A549 (cell line): ENCODE data around the gene PPP1R1B. TPM values are rescaled to one million over a fixed set of nuclear protein-coding genes. Genes with fewer than 3 reads are reported as not detected.

Experiments used
- ATAC-seq, 2 experiments: fragments of 200-7000 bp in 1 of 2; fragments of >200 bp in 1 of 2; cut with Nextera tagmentation in 1 of 2; cut with Tn5 transposase in 1 of 2; 3 replicates each; pipeline versions ENCODE4 v1.8.0 to v1.9.1; 2018 to 2020; ENCODE audit warnings: mild to moderate bottlenecking in 1 of 2, moderate library complexity in 1 of 2
- CTCF ChIA-PET: fragments of 300-600 bp; sonication (Branson Sonifier 250); formaldehyde crosslinking; extraction: SDS; loops from one replicate; lab custom pipeline; 2021; ENCODE audit warnings: antibody characterized with exemption, inconsistent platforms; lab: Yijun Ruan, JAX
- POLR2A ChIA-PET: fragments of 350-600 bp; formaldehyde crosslinking; extraction: SDS; loops from one replicate; lab custom pipeline; 2021; ENCODE audit warnings: antibody characterized with exemption, inconsistent platforms; lab: Yijun Ruan, JAX
- DNase-seq, 2 experiments: peaks; one replicate each; pipeline versions ENCODE4 v3.0.0 to v3.0.0-alpha.2; 2011 to 2016; ENCODE audit warnings: low read depth in 1 of 2, low spot score in 1 of 2
- FAIRE-seq: peaks from 2 replicates; lab custom pipeline; 2011; peaks lifted over from hg19 to GRCh38; lab: Jason Lieb, UNC
- H3K27ac ChIP-seq, 2 experiments: fragments of >200 bp; sonication (Bioruptor Twin); formaldehyde crosslinking; 3 replicates each; pipeline ENCODE4 v1.5.1; 2016 to 2017
- H3K4me1 ChIP-seq: fragments of >200 bp; sonication (Bioruptor Twin); formaldehyde crosslinking; 3 replicates; pipeline ENCODE4 v1.6.1; 2016
- H3K4me2 ChIP-seq: fragments of >200 bp; sonication (Bioruptor Twin); formaldehyde crosslinking; 3 replicates; pipeline ENCODE4 v1.6.1; 2016
- H3K4me3 ChIP-seq: fragments of >200 bp; sonication (Bioruptor Twin); formaldehyde crosslinking; 3 replicates; pipeline ENCODE4 v1.5.1; 2016
- H3K9me3 ChIP-seq: fragments of >200 bp; sonication (Bioruptor Twin); formaldehyde crosslinking; 3 replicates; pipeline ENCODE4 v1.6.1; 2016
- CBX2 ChIP-seq: fragments of 200-600 bp; sonication (generic); IDR thresholded peaks from 2 replicates; pipeline ENCODE4 v1.6.1; 2016; ENCODE audit warnings: low read depth, mild to moderate bottlenecking, borderline replicate concordance
- CBX8 ChIP-seq: fragments of 200-600 bp; sonication (generic); IDR thresholded peaks from 2 replicates; pipeline ENCODE4 v1.6.1; 2016
- CEBPB ChIP-seq, 2 experiments: fragments of >200 bp in 1 of 2; sonication (Bioruptor Twin) in 1 of 2; formaldehyde crosslinking in 1 of 2; IDR thresholded peaks; 2 replicates each; pipeline ENCODE4 v1.6.1; 2012 to 2016
- CTCF ChIP-seq: fragments of >200 bp; sonication (Bioruptor Twin); formaldehyde crosslinking; IDR thresholded peaks from 3 replicates; pipeline ENCODE4 v1.5.1; 2016
- ELK1 ChIP-seq: fragments of 150-350 bp; IDR thresholded peaks from 2 replicates; pipeline ENCODE4 v1.6.1; 2014; ENCODE audit warnings: low read depth, mild to moderate bottlenecking, low read length
- EP300 ChIP-seq, 2 experiments: fragments of >200 bp; sonication (Bioruptor Twin); formaldehyde crosslinking; IDR thresholded peaks; 2 replicates in 1 of 2; 3 replicates in 1 of 2; pipeline ENCODE4 v1.6.1; 2016 to 2017
- ESRRA ChIP-seq: fragments of 150-350 bp; IDR thresholded peaks from 2 replicates; pipeline ENCODE4 v1.6.1; 2014; ENCODE audit warnings: mild to moderate bottlenecking, low read length, borderline replicate concordance
- FOXS1 ChIP-seq: fragments of 250-450 bp; sonication (Bioruptor Pico); IDR thresholded peaks from 2 replicates; pipeline ENCODE4 v1.5.0; 2020; ENCODE audit warnings: mild to moderate bottlenecking, moderate library complexity
- HES2 ChIP-seq: fragments of >200 bp; sonication (Bioruptor Twin); formaldehyde crosslinking; IDR thresholded peaks from 2 replicates; pipeline ENCODE4 v1.6.1; 2016
- HOXB13 ChIP-seq: fragments of 250-450 bp; sonication (Bioruptor Pico); IDR thresholded peaks from 2 replicates; pipeline ENCODE4 v1.5.0; 2020; ENCODE audit warnings: low read depth, mild to moderate bottlenecking, moderate library complexity
- JUNB ChIP-seq: fragments of >200 bp; sonication (Bioruptor Twin); formaldehyde crosslinking; IDR thresholded peaks from 2 replicates; pipeline ENCODE4 v1.6.1; 2016
- MAZ ChIP-seq: fragments of 150-350 bp; IDR thresholded peaks from 2 replicates; pipeline ENCODE4 v1.6.1; 2014; ENCODE audit warnings: antibody characterized with exemption, low read depth, low read length, borderline replicate concordance
- NR3C1 ChIP-seq: fragments of >200 bp; sonication (Bioruptor Twin); formaldehyde crosslinking; IDR thresholded peaks from 3 replicates; pipeline ENCODE4 v1.6.1; 2017
- POLR2A ChIP-seq: IDR thresholded peaks from 2 replicates; pipeline ENCODE4 v1.6.1; 2012; ENCODE audit warnings: mild to moderate bottlenecking, low read length
- RAD21 ChIP-seq, 2 experiments: fragments of >200 bp in 1 of 2; sonication (Bioruptor Twin) in 1 of 2; formaldehyde crosslinking in 1 of 2; IDR thresholded peaks in 1 of 2; conservative IDR thresholded peaks in 1 of 2; 2 replicates in 1 of 2; 3 replicates in 1 of 2; pipeline ENCODE4 v1.6.1; 2012 to 2018; ENCODE audit warnings: inconsistent platforms in 1 of 2
- RARB ChIP-seq: fragments of 250-450 bp; sonication (Bioruptor Pico); IDR thresholded peaks from 2 replicates; pipeline ENCODE4 v1.8.0; 2021; ENCODE audit warnings: mild to moderate bottlenecking, moderate library complexity
- RNF2 ChIP-seq: fragments of 200-600 bp; sonication (generic); IDR thresholded peaks from 2 replicates; pipeline ENCODE4 v1.6.1; 2016; ENCODE audit warnings: low read depth, mild to moderate bottlenecking, antibody characterized with exemption, moderate library complexity, borderline replicate concordance
- SMC3 ChIP-seq: fragments of >200 bp; sonication (Bioruptor Twin); formaldehyde crosslinking; IDR thresholded peaks from 3 replicates; pipeline ENCODE4 v1.6.1; 2018; ENCODE audit warnings: inconsistent platforms
- TFCP2L1 ChIP-seq: fragments of 250-450 bp; sonication (Bioruptor Pico); IDR thresholded peaks from 2 replicates; pipeline ENCODE4 v1.5.0; 2021; ENCODE audit warnings: mild to moderate bottlenecking
- TP53 ChIP-seq: fragments of 250-450 bp; sonication (Bioruptor Pico); IDR thresholded peaks from 2 replicates; pipeline ENCODE4 v1.5.0; 2021; ENCODE audit warnings: mild to moderate bottlenecking, moderate library complexity
- USF2 ChIP-seq: fragments of 450-650 bp; IDR thresholded peaks from 2 replicates; pipeline ENCODE4 v1.6.1; 2014; ENCODE audit warnings: antibody characterized with exemption
- ZC3H11A ChIP-seq: fragments of 450-650 bp; IDR thresholded peaks from 2 replicates; pipeline ENCODE4 v1.6.1; 2014; ENCODE audit warnings: antibody characterized with exemption, mild to moderate bottlenecking
- WGBS: methylation state at CpG from one replicate; pipeline ENCODE4 v1.1.6; 2017; ENCODE audit errors: missing lambda C conversion rate; 5-methylcytosine and 5-hydroxymethylcytosine counted together
- polyA plus RNA-seq, 4 experiments: library from polyadenylated mRNA; depleted of rRNA in 3 of 4; stranded (reverse); fragments of >200 nt; fragmentation: RNase III in 1 of 4; extraction: RNeasy Plus Mini Kit Qiagen cat#74134 plus additional on column Dnase treatment in 1 of 4; gene quantifications; 2 replicates in 3 of 4; 3 replicates in 1 of 4; pipeline ENCODE4 v1.2.3, GENCODE V29; 2011 to 2017
- TF ChIP-seq, protein P1 (sequence below): fragments of 250-450 bp; sonication (Bioruptor Pico); IDR thresholded peaks from 2 replicates; pipeline ENCODE4 v1.5.0; 2021; ENCODE audit warnings: mild to moderate bottlenecking, moderate library complexity, borderline replicate concordance
- TF ChIP-seq, protein P2 (sequence below): IDR thresholded peaks from 2 replicates; pipeline ENCODE4 v1.6.1; 2012

Gene PPP1R1B
- polyA plus RNA-seq, 2 of the 4 experiments (the other 2 are of a cell fraction), result 0.10 TPM; not detected in 1

DNA sequence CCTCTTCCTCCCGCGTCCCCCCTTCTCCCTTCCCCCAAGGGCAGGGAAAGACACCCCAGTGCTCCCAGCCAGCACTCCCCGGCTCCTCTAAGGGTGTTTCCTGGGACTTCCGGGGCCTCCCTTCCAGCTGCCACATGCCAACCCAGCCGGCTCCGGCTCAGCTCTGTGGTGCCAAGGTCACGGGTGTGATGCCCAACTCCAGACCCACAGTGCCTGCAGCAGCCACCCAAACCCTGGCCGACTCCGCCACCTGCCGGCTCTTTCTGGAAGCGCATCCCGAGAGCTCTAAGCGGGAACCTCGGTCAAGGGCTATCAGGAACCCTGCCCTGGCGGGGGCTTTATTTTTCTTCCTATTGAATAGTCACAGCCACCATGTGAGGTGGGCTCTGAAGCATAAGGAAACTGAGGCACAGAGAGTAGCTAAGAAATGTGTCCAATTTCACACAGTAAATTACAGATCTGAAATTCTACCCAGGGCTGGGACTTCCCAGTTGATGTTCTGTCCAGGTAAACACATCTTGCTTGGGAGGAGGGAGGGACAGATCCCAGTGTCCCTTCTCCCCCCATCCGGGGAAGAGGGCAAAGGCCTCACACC lies 3.3 kb upstream of the PPP1R1B start:
- ChIA-PET CTCF (interaction anchor here (0.6 to 58.8 kb wide), 48 partner anchors 6 to 416 kb away, joined by 3 to 1581 read pairs (median 5); partner anchors contain the start of genes CDK12, ERBB2, GRB7 and MIEN1), POLR2A (interaction anchor here (0.8 to 1.3 kb wide), 5 partner anchors 9 to 357 kb away, joined by 3 to 6 read pairs (median 6); partner anchors contain the start of genes MIEN1, PGAP3 and PSMD3)
- WGBS, result 11% methylated on average over 16 of the region's 16 CpGs
- peak overlapping the region; percentile 44 for H3K4me2 ChIP-seq
- H3K27ac ChIP-seq, result no peak overlapping the region
- peaks cover 20% of the 10 kb centered on the region for H3K4me1 ChIP-seq
- ATAC-seq, result peak; percentile 63 to 78
- peak; percentile 76 to 91 for DNase-seq
- peak; percentile 54 for FAIRE-seq
- TF ChIP-seq MAZ (0 out of 2 replicates have a peak, but pooled peaks have one; percentile 45), CBX8 (no peak), CTCF (peak; percentile 90), TFCP2L1 (peak; percentile 75; the same call in 1 of the 2 replicates), SMC3 (peak; percentile 79), RAD21 (conservative IDR thresholded peaks at IDR 0.05 in 1 of 2, IDR thresholded peaks at IDR 0.05 in 1 of 2) (peak; percentile 89 to 91)
- H3K4me3 ChIP-seq, result no peak overlapping the region
- H3K9me3 ChIP-seq, result no peaks in the 10 kb centered on the region

GRCh38 chr17:39624313-39624712 lies 2.4 kb upstream of the PPP1R1B start:
- peaks cover 14% of the 10 kb centered on the region; the same call in 2 of the 3 replicates for H3K4me1 ChIP-seq
- ChIA-PET CTCF (interaction anchor here (1.0 to 58.8 kb wide), 13 partner anchors 7 to 417 kb away, joined by 4 to 1581 read pairs (median 83); partner anchors contain the start of genes ERBB2, NEUROD2, PGAP3 and PNMT), POLR2A (no interaction called here)
- ATAC-seq (no peak), DNase-seq (no peak), FAIRE-seq (no peak)
- no peak overlapping the region for H3K4me3 ChIP-seq
- 56% methylated on average over 8 of the region's 8 CpGs for WGBS
- no peak overlapping the region for H3K4me2 ChIP-seq
- no peak overlapping the region for H3K27ac ChIP-seq
- TF ChIP-seq HOXB13 (no peak), ZC3H11A (no peak), ELK1 (no peak), JUNB (no peak), CBX2 (no peak), HES2 (no peak), CBX8 (no peak), EP300 (IDR thresholded peaks at IDR 0.05) (no peak), RNF2 (no peak), NR3C1 (no peak), USF2 (no peak), FOXS1 (no peak), POLR2A (no peak), CEBPB (IDR thresholded peaks at IDR 0.05) (no peak), ESRRA (no peak), RARB (CRISPR knock-in tag) (no peak), TP53 (CRISPR knock-in tag) (no peak)
- TF ChIP-seq, protein P1, sequence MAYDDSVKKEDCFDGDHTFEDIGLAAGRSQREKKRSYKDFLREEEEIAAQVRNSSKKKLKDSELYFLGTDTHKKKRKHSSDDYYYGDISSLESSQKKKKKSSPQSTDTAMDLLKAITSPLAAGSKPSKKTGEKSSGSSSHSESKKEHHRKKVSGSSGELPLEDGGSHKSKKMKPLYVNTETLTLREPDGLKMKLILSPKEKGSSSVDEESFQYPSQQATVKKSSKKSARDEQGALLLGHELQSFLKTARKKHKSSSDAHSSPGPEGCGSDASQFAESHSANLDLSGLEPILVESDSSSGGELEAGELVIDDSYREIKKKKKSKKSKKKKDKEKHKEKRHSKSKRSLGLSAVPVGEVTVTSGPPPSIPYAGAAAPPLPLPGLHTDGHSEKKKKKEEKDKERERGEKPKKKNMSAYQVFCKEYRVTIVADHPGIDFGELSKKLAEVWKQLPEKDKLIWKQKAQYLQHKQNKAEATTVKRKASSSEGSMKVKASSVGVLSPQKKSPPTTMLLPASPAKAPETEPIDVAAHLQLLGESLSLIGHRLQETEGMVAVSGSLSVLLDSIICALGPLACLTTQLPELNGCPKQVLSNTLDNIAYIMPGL, result no peak
- TF ChIP-seq, protein P2, sequence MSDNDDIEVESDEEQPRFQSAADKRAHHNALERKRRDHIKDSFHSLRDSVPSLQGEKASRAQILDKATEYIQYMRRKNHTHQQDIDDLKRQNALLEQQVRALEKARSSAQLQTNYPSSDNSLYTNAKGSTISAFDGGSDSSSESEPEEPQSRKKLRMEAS, result no peak
- no peaks in the 10 kb centered on the region for H3K9me3 ChIP-seq
